Stomach smooth muscle (tissue), 2 donors: ENCODE results near the gene CACNA1G.

Experiments
- H3K27ac ChIP-seq: one replicate; pipeline ENCODE4 v1.7.0; 2013; ENCODE audit warnings: mild to moderate bottlenecking, low read length, inconsistent platforms
- H3K27me3 ChIP-seq, 2 donors: one replicate each; pipeline ENCODE4 v1.7.0; 2013; ENCODE audit warnings: low read length in 2 of 2; ENCODE audit not compliant: insufficient read depth in 2 of 2, control insufficient read depth in 1 of 2
- H3K36me3 ChIP-seq, 2 donors: one replicate each; pipeline ENCODE4 v1.7.0; 2013; ENCODE audit warnings: low read length in 2 of 2; ENCODE audit not compliant: control insufficient read depth in 2 of 2, insufficient read depth in 2 of 2
- H3K4me1 ChIP-seq: one replicate; pipeline ENCODE4 v1.7.0; 2013; ENCODE audit warnings: low read length; ENCODE audit not compliant: control insufficient read depth, insufficient read depth
- H3K4me3 ChIP-seq, 2 donors: one replicate each; pipeline ENCODE4 v1.7.0; 2013; ENCODE audit warnings: low read length in 2 of 2
- H3K9ac ChIP-seq, 2 donors: one replicate each; pipeline ENCODE4 v1.7.0; 2013; ENCODE audit warnings: low read length in 2 of 2, mild to moderate bottlenecking in 1 of 2
- H3K9me3 ChIP-seq, 2 donors: one replicate each; pipeline ENCODE4 v1.7.0; 2013; ENCODE audit warnings: low read length in 2 of 2; ENCODE audit not compliant: control insufficient read depth in 2 of 2
- donor health status: healthy.
- donor health status: Pancreatic carcinoma.

Gene CACNA1G

DNA sequence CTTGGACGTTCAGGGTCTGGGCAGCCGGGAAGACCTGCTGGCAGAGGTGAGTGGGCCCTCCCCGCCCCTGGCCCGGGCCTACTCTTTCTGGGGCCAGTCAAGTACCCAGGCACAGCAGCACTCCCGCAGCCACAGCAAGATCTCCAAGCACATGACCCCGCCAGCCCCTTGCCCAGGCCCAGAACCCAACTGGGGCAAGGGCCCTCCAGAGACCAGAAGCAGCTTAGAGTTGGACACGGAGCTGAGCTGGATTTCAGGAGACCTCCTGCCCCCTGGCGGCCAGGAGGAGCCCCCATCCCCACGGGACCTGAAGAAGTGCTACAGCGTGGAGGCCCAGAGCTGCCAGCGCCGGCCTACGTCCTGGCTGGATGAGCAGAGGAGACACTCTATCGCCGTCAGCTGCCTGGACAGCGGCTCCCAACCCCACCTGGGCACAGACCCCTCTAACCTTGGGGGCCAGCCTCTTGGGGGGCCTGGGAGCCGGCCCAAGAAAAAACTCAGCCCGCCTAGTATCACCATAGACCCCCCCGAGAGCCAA, 65.6 kb downstream of the CACNA1G start:
- H3K4me1 ChIP-seq, result peaks cover 2% of the 10 kb centered on the region
- no peak overlapping the region for H3K9ac ChIP-seq
- no peak overlapping the region for H3K4me3 ChIP-seq
- H3K27me3 ChIP-seq, result peaks cover 9 to 34% of the 10 kb centered on the region in 2 donors
- no peaks in the 10 kb centered on the region for H3K36me3 ChIP-seq
- H3K27ac ChIP-seq, result no peak overlapping the region
- no peaks in the 10 kb centered on the region for H3K9me3 ChIP-seq

DNA sequence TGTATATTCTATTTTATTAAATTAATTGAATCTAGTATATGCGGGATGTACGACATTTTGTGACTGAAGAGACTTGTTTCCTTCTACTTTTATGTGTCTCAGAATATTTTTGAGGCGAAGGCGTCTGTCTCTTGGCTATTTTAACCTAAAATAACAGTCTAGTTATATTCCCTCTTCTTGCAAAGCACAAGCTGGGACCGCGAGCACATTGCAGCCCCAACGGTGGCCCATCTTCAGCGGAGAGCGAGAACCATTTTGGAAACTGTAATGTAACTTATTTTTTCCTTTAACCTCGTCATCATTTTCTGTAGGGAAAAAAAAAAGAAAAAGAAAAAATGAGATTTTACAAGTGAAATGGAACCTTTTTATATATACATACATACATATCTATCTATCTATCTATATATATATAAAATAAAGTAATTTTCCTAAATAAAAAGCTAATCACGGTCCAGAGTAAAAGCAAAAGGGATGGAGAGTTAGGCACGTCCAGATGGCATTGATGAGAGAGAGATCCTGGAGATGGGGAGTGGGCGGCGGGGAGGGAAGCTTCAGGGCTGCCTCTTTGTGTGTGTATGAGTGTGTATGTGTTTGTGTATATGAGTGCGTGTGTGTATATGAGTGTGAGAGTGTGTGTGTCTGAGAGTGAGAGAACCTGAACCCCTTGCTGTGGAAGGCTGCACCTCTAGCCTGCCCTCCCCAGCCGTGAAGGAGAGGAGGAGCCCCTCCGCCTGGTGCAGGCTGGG, 66.7 kb downstream of the CACNA1G start:
- H3K27ac ChIP-seq, result no peak overlapping the region
- H3K9me3 ChIP-seq, result no peaks in the 10 kb centered on the region
- H3K27me3 ChIP-seq, result peaks cover 9 to 27% of the 10 kb centered on the region in 2 donors
- H3K9ac ChIP-seq, result no peak overlapping the region
- no peak overlapping the region for H3K4me3 ChIP-seq
- no peaks in the 10 kb centered on the region for H3K36me3 ChIP-seq
- peaks cover 2% of the 10 kb centered on the region for H3K4me1 ChIP-seq

DNA sequence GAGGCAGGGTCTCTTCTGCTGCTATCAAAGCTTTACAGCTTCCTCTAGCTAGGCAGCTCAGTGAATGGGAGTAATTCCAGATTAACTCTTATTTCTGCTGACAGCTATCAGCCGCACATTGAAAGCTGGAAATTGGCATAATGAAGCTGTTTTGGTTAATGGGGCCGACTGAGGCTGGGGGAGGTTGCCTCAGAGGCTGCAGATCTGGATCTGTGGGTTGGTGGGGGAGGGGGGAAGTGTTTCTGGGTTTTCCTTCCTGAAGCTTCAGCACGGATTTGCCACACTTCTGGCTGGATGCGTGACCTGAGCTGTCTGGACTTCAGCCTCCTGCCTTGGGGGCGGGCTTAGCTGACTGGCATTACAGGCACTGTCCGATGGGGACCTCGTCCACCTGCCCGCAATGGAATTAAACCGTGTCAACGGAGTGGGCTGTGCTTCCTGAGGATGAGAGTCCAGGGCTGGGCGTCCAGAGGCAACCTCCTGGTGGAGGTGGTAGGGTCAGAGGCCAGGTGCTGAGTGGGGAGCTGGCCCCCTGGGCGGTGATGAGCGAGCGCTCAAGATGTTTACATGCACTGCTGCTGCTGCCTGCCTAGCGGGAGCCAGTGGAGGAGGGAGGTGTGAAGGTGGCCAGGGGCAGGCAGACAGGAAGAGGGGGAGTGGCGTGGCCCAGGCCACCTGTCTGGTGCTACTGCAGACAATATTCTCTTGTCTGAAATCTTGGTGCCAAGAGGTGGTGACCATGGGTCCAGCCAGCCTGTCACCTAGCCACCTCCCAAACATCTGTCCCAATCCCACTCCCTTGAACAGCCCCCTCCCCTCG, 67.5 kb downstream of the CACNA1G start:
- Histone ChIP-seq H3K4me3 (no peak overlapping the region), H3K4me1 (peaks cover 2% of the 10 kb centered on the region), H3K9me3 (no peaks in the 10 kb centered on the region), H3K9ac (no peak overlapping the region), H3K36me3 (no peaks in the 10 kb centered on the region), H3K27ac (no peak overlapping the region), H3K27me3 (peaks cover 9 to 21% of the 10 kb centered on the region in 2 donors)

- Histone ChIP-seq H3K36me3 (no peaks in the 10 kb centered on the region), H3K9ac (no peak overlapping the region), H3K4me1 (peaks cover 7% of the 10 kb centered on the region), H3K4me3 (no peak overlapping the region), H3K27me3 (peaks cover 9 to 32% of the 10 kb centered on the region in 2 donors), H3K9me3 (no peaks in the 10 kb centered on the region), H3K27ac (no peak overlapping the region)
Observed at GRCh38 chr17:50629902-50630301, 69.4 kb downstream of the CACNA1G start.

- Histone ChIP-seq H3K4me3 (no peak overlapping the region), H3K27me3 (peaks cover 16 to 38% of the 10 kb centered on the region in 2 donors), H3K4me1 (peaks cover 13% of the 10 kb centered on the region), H3K9ac (no peak overlapping the region), H3K27ac (no peak overlapping the region), H3K36me3 (no peaks in the 10 kb centered on the region), H3K9me3 (no peaks in the 10 kb centered on the region)
Observed at GRCh38 chr17:50630524-50631194, 70.1 kb downstream of the CACNA1G start.

DNA sequence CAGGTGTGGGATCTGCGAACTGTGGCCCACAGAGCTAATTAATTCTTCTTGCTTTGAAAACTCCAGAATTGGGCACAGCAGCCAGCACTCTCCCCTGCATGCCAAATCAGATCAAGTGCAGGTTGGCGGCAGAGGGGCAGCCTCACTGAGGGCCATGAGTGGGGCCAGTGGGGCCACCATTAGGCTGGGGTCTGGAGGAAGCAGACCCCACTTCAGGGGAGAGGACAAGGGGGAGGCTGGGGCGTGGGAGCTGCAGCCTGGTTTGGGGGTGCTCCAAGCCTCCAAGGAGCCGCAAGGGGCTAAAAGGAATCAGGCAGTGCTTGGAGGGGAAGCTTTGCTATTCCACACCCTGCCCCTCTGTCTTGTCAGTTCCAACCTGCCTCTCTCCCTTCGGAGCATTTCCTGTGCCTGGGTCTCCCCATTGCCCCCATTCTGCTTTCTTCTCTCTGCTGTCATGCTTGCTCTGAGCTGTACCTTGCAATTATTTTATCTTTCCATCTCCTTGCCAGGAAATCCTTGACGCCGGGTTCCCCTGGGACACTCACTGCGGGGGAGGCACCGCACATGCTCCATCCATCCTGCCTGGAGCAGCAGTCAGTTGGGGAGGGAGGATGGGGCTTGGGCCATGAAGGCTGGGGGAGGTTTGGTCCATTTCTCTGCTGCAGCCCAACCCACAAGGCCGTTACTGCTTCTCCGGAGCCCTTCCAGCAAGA, 70.8 kb downstream of the CACNA1G start:
- Histone ChIP-seq H3K27ac (no peak overlapping the region), H3K4me3 (no peak overlapping the region), H3K27me3 (peaks cover 20 to 45% of the 10 kb centered on the region in 2 donors), H3K4me1 (peaks cover 11% of the 10 kb centered on the region), H3K36me3 (no peaks in the 10 kb centered on the region), H3K9ac (no peak overlapping the region), H3K9me3 (no peaks in the 10 kb centered on the region)

GRCh38 chr17:50631908-50632571, 71.5 kb downstream of the CACNA1G start:
- Histone ChIP-seq H3K9ac (no peak overlapping the region), H3K4me3 (no peak overlapping the region), H3K27me3 (peaks cover 24 to 51% of the 10 kb centered on the region in 2 donors), H3K36me3 (no peaks in the 10 kb centered on the region), H3K4me1 (peaks cover 11% of the 10 kb centered on the region), H3K27ac (no peak overlapping the region), H3K9me3 (no peaks in the 10 kb centered on the region)

- peaks cover 25 to 48% of the 10 kb centered on the region in 2 donors for H3K27me3 ChIP-seq
- H3K9ac ChIP-seq, result no peak overlapping the region
- H3K4me1 ChIP-seq, result peaks cover 11% of the 10 kb centered on the region
- H3K4me3 ChIP-seq, result no peak overlapping the region
- H3K9me3 ChIP-seq, result no peaks in the 10 kb centered on the region
- H3K27ac ChIP-seq, result no peak overlapping the region
- H3K36me3 ChIP-seq, result no peaks in the 10 kb centered on the region
Observed at GRCh38 chr17:50632637-50633036, 72.1 kb downstream of the CACNA1G start.

DNA sequence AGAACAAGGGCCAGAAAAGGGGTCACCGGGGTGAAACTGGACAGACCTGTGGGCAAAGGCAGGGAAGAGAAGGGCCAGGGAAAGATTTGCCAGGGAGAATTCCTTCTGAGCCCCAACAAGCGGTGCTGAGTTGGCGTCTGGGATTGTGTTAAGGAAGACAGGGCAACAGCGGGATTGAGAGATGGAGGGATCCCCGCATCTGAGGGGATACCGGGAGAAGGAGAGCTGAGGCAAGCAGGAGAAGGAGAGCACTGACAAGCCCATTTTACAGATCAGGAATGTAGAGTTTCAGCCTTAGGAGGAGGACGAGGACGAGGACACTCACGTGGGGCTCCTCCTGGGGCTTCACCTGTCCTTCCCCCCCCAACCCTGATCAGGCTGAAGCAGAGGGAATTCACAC, 73.2 kb downstream of the CACNA1G start:
- H3K27ac ChIP-seq, result no peak overlapping the region

More for the DNA sequence above, 73.2 kb downstream of the CACNA1G start:
- no peak overlapping the region for H3K9ac ChIP-seq
- H3K4me1 ChIP-seq, result peaks cover 13% of the 10 kb centered on the region
- no peaks in the 10 kb centered on the region for H3K9me3 ChIP-seq
- no peaks in the 10 kb centered on the region for H3K36me3 ChIP-seq
- peaks cover 19 to 38% of the 10 kb centered on the region in 2 donors for H3K27me3 ChIP-seq
- H3K4me3 ChIP-seq, result no peak overlapping the region
